Thymus (tissue), 11 donors: Measurements from ENCODE around the gene TTC33. TPM values are rescaled to one million over a fixed set of nuclear protein-coding genes. Genes with fewer than 3 reads are reported as not detected.

Source experiments
- DNase-seq, 9 donors: peaks; one replicate each; pipeline ENCODE4 v3.0.0-alpha.2; 2013; ENCODE audit warnings: low spot score in 9 of 9, low read depth in 6 of 9, missing footprints in 1 of 9
- H3K27ac ChIP-seq, 2 donors: one replicate each; pipeline ENCODE4 v1.5.1; 2013; ENCODE audit warnings: control low read depth in 1 of 2, low read depth in 1 of 2, low read length in 1 of 2, mild to moderate bottlenecking in 1 of 2, moderate library complexity in 1 of 2
- H3K27me3 ChIP-seq, 2 donors: one replicate each; pipeline ENCODE4 v1.5.1; 2013; ENCODE audit warnings: low read length in 1 of 2; ENCODE audit not compliant: control insufficient read depth in 2 of 2, insufficient read depth in 1 of 2
- H3K36me3 ChIP-seq, 2 donors: one replicate each; pipeline ENCODE4 v1.5.1; 2013; ENCODE audit warnings: low read length in 1 of 2, mild to moderate bottlenecking in 1 of 2, moderate library complexity in 1 of 2; ENCODE audit not compliant: control insufficient read depth in 2 of 2, insufficient read depth in 2 of 2
- H3K4me1 ChIP-seq, 2 donors: one replicate each; pipeline ENCODE4 v1.5.1; 2013; ENCODE audit warnings: low read length in 2 of 2; ENCODE audit not compliant: control insufficient read depth in 2 of 2, insufficient read depth in 2 of 2
- H3K4me3 ChIP-seq, 2 donors: one replicate each; pipeline ENCODE4 v1.5.1; 2013; ENCODE audit warnings: low read length in 2 of 2, control low read depth in 1 of 2, mild to moderate bottlenecking in 1 of 2
- H3K9me3 ChIP-seq, 2 donors: one replicate each; pipeline ENCODE4 v1.5.1; 2013; ENCODE audit warnings: low read length in 1 of 2, mild to moderate bottlenecking in 1 of 2; ENCODE audit not compliant: control insufficient read depth in 2 of 2, insufficient read depth in 1 of 2
- WGBS: extraction: QIAGEN DNeasy Blood & Tissue Kit; methylation state at CpG from one replicate; pipeline ENCODE4 v1.1.7; 2013; 5-methylcytosine and 5-hydroxymethylcytosine counted together
- polyA plus RNA-seq: library from polyadenylated mRNA; stranded (reverse); fragments of 200-250 nt; gene quantifications from one replicate; pipeline ENCODE4 v1.2.3, GENCODE V29; 2013
- total RNA-seq: library from RNA; stranded (reverse); fragments of 120-200 nt; gene quantifications from one replicate; pipeline ENCODE4 v1.2.4, GENCODE V29; 2013
- donor health status: healthy.

The TTC33 gene
- total and polyA plus RNA-seq, 2 donors = 13.4 to 34.5 TPM

DNA sequence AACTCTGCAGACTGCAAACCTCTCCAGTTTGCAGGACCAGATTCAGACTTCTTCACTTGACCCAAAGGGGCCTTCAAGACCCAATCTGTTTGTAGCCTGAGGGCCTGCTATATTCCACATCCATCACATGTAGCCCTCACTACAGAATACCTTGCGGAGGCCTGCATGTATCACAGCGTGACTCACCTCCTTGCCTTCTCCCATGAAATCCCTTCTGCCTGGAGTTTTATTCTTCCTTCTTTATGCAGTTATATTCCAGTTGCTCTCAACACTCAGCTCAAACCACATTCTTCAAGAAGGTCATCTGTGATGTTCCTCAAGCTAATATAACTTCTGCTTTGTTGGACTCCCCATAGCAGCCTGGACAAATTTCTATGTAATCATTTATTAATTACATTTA, 274.5 kb downstream of the TTC33 start:
- H3K4me1 ChIP-seq = peaks cover under 1 to 2% of the 10 kb centered on the region in 2 donors
- no peak for DNase-seq
- WGBS = 98% methylated on average over 2 of the region's 2 CpGs

DNA sequence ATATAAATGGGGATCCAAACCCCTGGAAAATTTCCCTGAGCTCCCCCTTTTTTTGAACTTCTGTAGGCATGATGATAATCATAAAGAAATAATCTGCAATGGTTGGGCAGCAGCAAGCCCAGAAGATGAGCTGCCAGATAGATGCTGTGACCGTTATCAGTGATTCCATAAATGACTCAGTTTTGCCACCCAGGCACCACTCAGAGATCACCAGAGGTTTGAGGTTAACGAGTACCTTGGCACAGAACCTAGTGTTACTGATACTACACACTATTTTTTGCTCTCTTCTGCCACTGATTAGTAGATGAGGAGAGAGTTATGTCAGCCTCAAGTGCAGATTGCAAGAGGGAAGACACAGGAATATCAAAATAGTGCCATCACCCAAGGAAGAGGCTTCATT, 275.4 kb downstream of the TTC33 start:
- Histone ChIP-seq H3K27me3 (no peaks in the 10 kb centered on the region), H3K9me3 (no peaks in the 10 kb centered on the region), H3K27ac (no peak overlapping the region), H3K4me1 (no peaks in the 10 kb centered on the region), H3K4me3 (no peak overlapping the region), H3K36me3 (no peaks in the 10 kb centered on the region)
- no peak for DNase-seq
- WGBS = 90% methylated on average over 2 of the region's 2 CpGs

More for the DNA sequence above, 274.5 kb downstream of the TTC33 start:
- Histone ChIP-seq H3K9me3 (no peaks in the 10 kb centered on the region), H3K27me3 (no peaks in the 10 kb centered on the region), H3K36me3 (no peaks in the 10 kb centered on the region), H3K4me3 (no peak overlapping the region), H3K27ac (no peak overlapping the region)

DNA sequence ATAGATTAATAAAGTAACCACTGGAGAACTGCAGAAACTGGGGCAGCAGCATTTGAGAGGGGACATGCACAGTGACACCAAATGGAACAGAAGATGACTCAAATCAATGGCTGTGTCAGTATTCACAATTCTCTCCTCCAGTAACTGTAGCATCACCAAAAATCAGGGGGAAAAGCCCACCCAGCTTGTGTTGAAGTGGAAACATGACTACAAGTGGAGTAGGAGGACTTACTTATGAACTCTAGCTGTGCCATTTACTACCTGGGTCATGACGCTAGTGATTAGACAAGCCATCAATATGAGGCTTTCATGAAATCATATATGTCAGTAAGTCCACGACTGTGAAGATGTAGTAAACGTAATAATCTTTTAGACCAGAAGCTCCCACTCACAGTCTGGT, 275.8 kb downstream of the TTC33 start:
- Histone ChIP-seq H3K27me3 (no peaks in the 10 kb centered on the region), H3K27ac (no peak overlapping the region), H3K36me3 (no peaks in the 10 kb centered on the region), H3K9me3 (no peaks in the 10 kb centered on the region), H3K4me1 (no peaks in the 10 kb centered on the region), H3K4me3 (no peak overlapping the region)
- WGBS = 63% methylated on average over 3 of the region's 3 CpGs
- no peak for DNase-seq

DNA sequence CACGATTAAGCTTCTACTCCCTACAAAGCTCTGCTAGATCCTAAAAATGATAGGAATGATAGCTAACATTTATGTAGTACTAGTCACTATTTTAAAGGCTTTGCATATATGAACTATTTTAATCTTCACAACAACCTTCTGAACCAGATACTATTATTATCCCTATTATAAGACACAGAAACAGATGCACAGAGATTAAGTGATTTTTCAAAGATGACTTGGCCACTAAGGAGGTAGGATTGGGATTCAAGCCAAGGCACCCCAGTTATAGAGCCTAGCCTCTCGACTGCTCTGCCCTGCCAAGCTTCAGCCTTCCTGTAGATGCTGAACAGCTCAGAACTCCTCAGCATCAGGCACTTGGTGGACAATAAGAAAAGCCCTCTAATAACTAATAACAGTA, 277.0 kb downstream of the TTC33 start:
- WGBS = over 99% methylated on average over 2 of the region's 2 CpGs
- Histone ChIP-seq H3K9me3 (no peaks in the 10 kb centered on the region), H3K4me3 (no peak overlapping the region), H3K27ac (no peak overlapping the region), H3K27me3 (no peaks in the 10 kb centered on the region), H3K36me3 (no peaks in the 10 kb centered on the region), H3K4me1 (no peaks in the 10 kb centered on the region)
- DNase-seq = no peak

DNA sequence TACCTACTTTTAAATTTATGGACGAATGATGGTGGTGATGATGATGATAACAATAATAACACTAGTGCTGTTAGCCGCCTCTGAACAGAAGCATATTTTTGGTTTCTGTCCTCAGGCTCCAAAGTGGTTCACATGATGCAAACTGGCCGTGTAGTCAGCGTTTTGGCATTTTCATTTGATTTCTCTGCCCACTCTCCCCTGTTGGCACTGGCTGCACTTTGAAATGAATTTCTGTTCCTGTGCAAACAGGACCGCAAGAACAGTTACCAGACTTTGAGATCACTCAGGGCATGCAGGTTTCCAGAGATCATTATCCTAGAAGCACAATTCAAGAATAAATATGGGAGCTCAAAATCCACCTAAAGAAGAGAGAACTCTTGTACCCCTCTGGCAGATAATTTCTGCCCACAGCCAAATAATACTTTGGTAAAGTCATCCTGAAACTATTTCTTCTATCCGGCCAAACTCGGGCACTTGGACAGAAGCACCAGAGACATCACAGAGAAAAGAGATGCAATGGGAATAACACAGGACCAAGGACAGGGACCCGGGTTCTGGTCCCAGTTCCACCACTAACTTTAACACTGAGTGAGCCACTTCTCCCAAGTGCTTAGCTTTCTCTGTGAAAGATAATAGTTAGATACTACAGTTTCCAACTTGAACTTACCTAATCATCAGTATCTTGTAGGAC, 277.8 kb downstream of the TTC33 start:
- H3K27me3 ChIP-seq = no peaks in the 10 kb centered on the region
- no peak for DNase-seq
- no peaks in the 10 kb centered on the region for H3K4me1 ChIP-seq
- H3K36me3 ChIP-seq = no peaks in the 10 kb centered on the region
- WGBS = 98% methylated on average over 8 of the region's 8 CpGs
- no peak overlapping the region for H3K4me3 ChIP-seq
- H3K9me3 ChIP-seq = no peaks in the 10 kb centered on the region
- H3K27ac ChIP-seq = no peak overlapping the region

DNA sequence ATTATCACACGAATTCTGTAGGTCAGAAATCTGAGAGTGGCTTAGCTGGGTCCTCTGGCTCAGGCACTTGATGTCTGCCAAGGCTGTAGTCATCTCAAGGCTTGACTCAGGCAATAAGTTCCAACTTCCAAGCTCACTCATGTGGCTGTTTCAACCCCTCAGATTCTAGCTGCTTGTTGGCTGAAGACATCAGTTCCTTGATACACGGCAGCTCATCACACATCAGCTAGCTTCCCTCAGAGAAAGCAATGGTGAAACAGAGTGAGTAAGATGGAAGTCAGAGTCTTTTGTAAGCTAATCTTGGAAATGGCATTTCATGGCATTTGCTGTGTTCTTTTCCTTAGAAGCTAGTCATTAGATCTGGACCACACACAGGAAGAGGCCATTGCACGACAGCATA, 280.2 kb downstream of the TTC33 start:
- Histone ChIP-seq H3K27ac (no peak overlapping the region), H3K4me1 (no peaks in the 10 kb centered on the region), H3K36me3 (no peaks in the 10 kb centered on the region), H3K9me3 (no peaks in the 10 kb centered on the region), H3K4me3 (no peak overlapping the region), H3K27me3 (no peaks in the 10 kb centered on the region)
- WGBS = 94% methylated on average over 3 of the region's 3 CpGs
- no peak for DNase-seq

DNA sequence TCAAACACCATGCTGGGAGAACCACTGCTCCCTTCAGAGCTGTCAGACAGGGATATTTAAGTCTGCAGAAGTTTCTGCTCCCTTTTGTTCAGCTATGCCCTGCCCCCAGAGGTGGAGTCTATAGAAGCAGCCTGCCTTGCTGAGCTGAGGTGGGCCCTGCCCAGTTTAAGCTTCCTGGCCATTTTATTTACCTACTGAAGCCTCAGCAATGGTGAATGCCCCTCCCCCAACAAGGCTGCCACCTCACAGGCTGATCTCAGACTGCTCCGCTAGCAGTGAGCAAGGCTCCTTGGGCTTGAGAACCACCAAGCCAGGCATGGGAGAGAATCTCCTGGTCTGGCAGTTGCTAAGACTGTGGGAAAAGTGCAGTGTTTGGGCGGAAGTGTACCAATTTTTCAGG, 281.5 kb downstream of the TTC33 start:
- H3K4me1 ChIP-seq = no peaks in the 10 kb centered on the region
- 97% methylated on average over 2 of the region's 2 CpGs for WGBS
- H3K27ac ChIP-seq = no peak overlapping the region
- H3K36me3 ChIP-seq = no peaks in the 10 kb centered on the region
- H3K4me3 ChIP-seq = no peak overlapping the region
- no peaks in the 10 kb centered on the region for H3K9me3 ChIP-seq
- H3K27me3 ChIP-seq = no peaks in the 10 kb centered on the region
- DNase-seq = no peak

DNA sequence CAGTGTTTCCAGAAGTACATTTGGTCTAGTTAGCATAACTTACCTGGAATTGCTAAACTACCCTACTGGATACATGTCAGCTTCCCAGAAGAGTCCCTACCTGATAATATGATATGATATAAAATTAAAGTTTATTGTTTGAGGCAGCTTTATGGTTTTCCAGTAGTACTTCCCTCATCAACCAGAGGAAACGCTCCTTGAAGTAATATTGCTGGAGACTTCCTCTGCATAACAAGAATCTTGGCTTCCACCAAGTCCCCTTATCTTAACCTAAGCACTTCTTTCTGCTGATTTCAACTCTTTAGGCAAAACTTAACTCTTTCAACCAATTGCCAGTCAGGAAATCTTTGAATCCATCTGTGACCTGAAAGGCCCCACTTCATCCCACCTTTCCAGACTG, 290.3 kb downstream of the TTC33 start:
- Histone ChIP-seq H3K4me1 (peaks cover 0 to 4% of the 10 kb centered on the region in 2 donors), H3K9me3 (no peaks in the 10 kb centered on the region), H3K27ac (no peak overlapping the region), H3K4me3 (no peak overlapping the region), H3K27me3 (no peaks in the 10 kb centered on the region), H3K36me3 (no peaks in the 10 kb centered on the region)
- no peak for DNase-seq
- 95% methylated on average over 1 of the region's 1 CpG for WGBS

DNA sequence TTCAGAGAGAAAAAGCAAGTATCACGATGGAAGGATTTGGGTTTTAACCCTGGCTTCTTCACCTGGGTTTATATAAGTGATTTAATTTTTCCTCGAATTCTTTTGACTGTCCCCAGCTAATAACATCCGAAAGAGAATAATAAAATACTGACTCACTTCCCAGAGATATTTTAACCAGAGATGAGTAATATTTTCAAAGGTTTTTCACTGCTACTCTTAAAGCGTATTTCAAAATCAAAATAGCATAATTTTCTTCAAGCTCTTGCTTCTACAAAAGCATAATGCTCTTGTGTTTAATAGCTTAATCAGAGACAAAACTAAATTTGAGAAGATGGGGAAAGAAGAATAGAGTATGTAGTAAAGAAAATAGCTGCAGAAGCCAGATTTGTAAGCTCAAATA, 291.2 kb downstream of the TTC33 start:
- H3K36me3 ChIP-seq = no peaks in the 10 kb centered on the region
- H3K27ac ChIP-seq = no peak overlapping the region
- no peak overlapping the region for H3K4me3 ChIP-seq
- DNase-seq = no peak
- 97% methylated on average over 4 of the region's 4 CpGs for WGBS
- no peaks in the 10 kb centered on the region for H3K9me3 ChIP-seq
- peaks cover 0 to 4% of the 10 kb centered on the region in 2 donors for H3K4me1 ChIP-seq
- H3K27me3 ChIP-seq = no peaks in the 10 kb centered on the region
